ENCODE data around the gene TSPAN16. TPM values are rescaled to one million over a fixed set of nuclear protein-coding genes. Genes with fewer than 3 reads are reported as not detected.

Gene TSPAN16
- total and polyA plus RNA-seq, 2 of the 13 experiments (the other 11 are each of a cell fraction or from before 2014, with no cell fraction given) = not detected

- TF ChIP-seq ARID4A (CRISPR knock-in tag; IDR thresholded peaks at IDR 0.05; ENCODE audit: borderline replicate concordance) (peak; percentile 31; the same call in 1 of the 2 replicates), ZNF724P (CRISPR knock-in tag; IDR thresholded peaks at IDR 0.05; ENCODE audit: borderline replicate concordance) (no peak), SKIL (CRISPR knock-in tag; IDR thresholded peaks at IDR 0.05; ENCODE audit: borderline replicate concordance) (no peak), USF2 (IDR thresholded peaks at IDR 0.05; ENCODE audit: low read depth, low read length) (no peak), USF2 (CRISPR knock-in tag; IDR thresholded peaks at IDR 0.05; ENCODE audit: borderline replicate concordance) (no peak), DPF2 (CRISPR knock-in tag; IDR thresholded peaks at IDR 0.05; ENCODE audit: borderline replicate concordance, low read depth) (no peak), PRDM15 (CRISPR knock-in tag; IDR thresholded peaks at IDR 0.05) (no peak), ZNF530 (CRISPR knock-in tag; IDR thresholded peaks at IDR 0.05; ENCODE audit: low read depth) (no peak), MLXIP (CRISPR knock-in tag; IDR thresholded peaks at IDR 0.05; ENCODE audit: borderline replicate concordance) (no peak), ZNF143 (CRISPR knock-in tag; IDR thresholded peaks at IDR 0.05) (no peak), SMC3 (IDR thresholded peaks at IDR 0.05; ENCODE audit: low read length) (no peak), ZNF124 (CRISPR knock-in tag; IDR thresholded peaks at IDR 0.05) (0 out of 2 replicates have a peak, but pooled peaks have one; percentile 28), ZNF878 (CRISPR knock-in tag; IDR thresholded peaks at IDR 0.05) (no peak)
Measured at GRCh38 chr19:11324079-11324661, 28.2 kb downstream of the TSPAN16 start (continued).
